GM18519 (cell line): ENCODE results near the gene STK40.

ENCODE experiments used
- ATAC-seq: cut with Tn5 transposase; IDR thresholded peaks from one replicate; pipeline ENCODE4 v1.9.1; 2021; ENCODE audit warnings: mild to moderate bottlenecking, moderate library complexity; ENCODE audit not compliant: unreplicated experiment, low FRiP score

STK40 gene

DNA sequence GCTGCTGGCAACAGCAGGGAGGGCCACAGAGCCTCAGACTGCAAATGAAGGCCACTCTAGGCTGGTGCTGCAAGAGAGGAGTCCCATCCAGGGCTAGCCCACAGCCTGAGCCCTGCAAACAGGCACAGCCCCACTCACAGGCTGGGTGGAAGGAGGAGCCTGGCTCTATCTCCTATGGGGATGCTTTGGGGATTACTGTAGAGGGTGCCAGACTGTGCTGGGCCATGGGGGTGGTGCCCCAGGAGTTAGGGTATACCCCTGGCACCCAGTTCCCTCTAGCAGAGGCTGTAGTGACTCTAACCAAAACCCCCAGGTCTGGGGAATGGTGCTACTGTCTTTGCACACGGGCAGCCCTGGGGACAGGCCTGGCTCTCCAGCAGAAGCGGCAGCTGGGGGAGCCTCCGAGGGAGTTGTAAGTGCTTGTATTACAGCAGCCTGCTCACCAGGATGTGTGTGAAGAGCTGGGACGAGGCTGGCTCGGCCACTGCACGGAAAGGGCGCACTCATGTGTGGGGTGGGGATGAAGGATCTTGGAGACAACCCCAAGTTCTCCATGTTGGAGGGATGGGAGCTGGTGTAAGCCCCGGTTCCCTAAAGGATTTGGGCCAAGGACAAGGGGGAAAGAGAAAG lies 38.9 kb downstream of the STK40 start:
- ATAC-seq = no peak

DNA sequence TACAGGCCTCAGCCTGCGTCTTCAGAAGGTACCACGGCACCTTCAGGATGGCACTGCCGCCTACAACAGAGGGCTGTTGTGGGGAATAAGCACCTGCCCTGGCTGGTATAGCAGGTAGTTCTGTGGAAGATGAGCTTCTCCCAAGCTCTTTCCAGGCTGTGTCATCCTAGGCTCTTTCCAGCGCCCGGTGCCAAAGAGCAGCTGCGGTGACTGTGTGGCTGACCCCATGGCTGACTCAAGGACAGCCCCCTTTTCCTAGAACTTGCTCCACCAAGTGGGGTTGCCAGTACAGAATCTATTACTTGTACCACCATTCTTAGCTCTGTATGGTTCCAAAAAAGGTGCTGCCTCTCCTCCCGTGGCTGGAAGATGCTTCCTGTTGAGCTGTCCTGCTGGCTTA lies 40.4 kb downstream of the STK40 start:
- ATAC-seq = no peak

- no peak for ATAC-seq
Observed at GRCh38 chr1:36344395-36344680, 41.4 kb downstream of the STK40 start.

DNA sequence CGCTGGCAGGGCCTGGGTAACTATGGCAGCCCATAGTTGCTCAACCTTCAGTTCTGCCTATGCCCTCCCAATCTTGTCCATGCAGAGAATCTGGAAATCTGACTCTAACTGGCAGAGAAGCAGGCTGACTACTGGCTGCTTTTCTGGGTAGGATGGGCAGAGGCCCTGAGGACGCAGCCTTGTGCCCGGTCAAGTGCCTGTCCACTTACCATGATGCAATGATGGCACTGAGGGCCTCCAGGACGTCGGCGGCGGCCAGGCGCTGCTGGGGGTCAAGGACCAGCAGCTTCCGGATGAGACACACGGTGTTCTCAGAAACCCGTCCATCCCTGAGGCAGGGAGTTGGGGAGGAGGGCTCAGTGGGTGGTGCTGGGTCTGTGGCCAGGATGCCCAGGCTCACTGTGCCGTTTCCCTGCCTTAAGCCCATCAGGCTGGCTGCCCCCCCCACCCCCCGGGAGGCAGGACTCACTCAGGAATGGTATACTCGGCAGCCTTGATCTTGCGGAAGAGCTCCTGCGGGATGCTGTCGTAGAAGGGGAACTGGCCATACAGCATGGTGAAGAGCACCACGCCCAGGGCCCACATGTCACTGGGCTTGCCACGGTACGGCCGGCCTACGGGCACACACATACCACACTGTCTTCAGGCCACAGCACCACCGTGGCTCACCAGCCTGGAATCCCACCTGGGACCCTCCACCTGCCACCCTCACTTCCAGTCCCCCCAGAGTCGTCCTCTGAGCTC lies 41.9 kb downstream of the STK40 start:
- no peak for ATAC-seq

- ATAC-seq = no peak
Observed at GRCh38 chr1:36342426-36343185, 43.1 kb downstream of the STK40 start.

DNA sequence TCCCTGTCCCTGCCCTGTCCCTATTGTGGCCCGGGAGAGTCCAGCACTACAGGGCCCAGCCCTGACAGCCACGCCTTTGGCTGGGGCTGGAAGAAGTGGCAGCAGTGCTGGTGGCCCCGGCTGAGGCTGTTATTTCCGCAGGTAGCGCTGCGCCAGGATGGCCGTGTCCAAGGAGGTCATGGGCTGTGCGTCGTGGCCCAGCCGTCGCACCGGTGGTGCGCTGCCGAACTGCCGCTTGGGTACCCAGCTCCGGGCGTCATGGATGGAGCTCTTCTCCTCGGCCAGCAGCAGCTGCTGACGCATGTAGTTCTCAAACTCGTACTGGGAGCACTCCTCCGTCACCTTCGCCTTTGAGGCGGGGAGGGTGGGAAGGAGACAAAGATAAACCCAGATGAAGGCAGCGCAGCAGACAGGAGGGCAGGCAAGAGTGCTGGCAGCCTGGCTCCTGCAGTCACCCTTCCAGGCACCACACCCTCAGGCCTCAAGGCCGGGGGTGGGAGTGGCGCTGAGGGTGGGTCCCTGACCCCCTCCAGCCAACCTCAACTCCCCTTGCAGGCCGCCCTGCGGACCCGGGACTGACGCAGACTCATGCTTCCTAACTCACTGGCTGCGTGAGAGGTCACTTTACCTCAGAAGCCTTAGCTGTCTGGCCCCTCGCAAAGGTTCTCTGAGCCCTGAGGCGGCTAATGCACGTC lies 44.0 kb downstream of the STK40 start:
- no peak for ATAC-seq

DNA sequence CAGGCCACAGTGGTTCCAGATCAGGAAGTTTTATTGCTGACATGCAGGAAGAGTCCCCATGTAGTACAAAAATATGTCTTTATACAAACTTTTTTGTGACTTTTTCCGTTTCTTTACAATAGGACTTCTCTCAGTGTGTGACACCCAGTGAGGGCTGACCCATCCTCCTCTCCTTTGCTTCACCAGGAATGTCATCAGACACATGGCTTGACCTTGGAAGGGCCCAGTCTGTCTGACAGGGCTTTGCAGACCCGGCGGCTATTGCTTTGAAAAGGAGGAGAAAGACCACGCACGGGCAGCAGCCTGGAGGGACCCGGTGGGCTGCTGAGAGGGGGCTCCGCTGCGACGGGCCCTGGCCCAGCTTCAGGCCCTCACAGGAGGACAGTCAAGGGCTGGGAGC lies 46.1 kb downstream of the STK40 start:
- ATAC-seq = no peak

DNA sequence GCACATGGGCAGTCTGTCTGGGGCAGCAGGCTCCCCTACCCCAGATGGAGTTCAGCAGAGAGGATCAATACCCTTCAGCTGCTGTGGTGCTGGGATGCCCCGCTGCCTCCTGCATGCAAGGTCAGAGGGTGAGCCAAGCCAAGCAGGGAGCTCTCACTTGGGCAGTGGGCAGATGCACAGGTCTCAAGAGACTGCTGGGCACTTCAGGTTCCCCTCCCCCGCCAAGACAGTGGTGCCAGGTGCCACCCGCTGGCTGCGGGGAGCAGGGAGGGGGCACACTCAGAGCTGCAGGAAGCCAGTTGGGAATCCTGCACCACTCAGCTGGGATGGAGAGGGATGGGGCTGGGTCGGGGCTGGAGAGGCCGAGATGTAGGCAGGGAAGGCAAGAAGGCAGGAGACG lies 46.5 kb downstream of the STK40 start:
- no peak for ATAC-seq

GRCh38 chr1:36337830-36338229 lies 47.9 kb downstream of the STK40 start:
- ATAC-seq = no peak

GRCh38 chr1:36330940-36331339 lies 54.8 kb downstream of the STK40 start:
- ATAC-seq = no peak

- ATAC-seq = no peak
Observed at GRCh38 chr1:36329817-36330216, 55.9 kb downstream of the STK40 start.

DNA sequence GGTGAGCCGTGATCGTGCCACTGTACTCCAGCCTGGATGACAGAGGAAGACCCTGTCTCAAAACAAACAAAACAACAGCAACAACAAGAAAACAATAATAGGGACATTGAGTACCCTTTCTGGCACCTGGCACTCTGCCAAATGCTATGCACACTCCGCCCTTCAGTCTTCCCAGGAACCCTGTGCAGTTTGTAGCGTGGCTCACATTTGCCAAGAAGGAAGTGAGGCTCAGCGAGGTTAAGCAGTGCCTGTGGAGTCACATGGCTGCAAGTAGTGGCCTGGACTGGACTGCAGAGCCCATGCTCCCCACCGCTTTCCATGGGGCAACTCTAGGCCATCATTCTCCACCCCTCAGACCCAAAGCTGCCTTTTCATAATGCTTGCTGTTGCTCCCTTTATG lies 57.0 kb downstream of the STK40 start:
- ATAC-seq = no peak

DNA sequence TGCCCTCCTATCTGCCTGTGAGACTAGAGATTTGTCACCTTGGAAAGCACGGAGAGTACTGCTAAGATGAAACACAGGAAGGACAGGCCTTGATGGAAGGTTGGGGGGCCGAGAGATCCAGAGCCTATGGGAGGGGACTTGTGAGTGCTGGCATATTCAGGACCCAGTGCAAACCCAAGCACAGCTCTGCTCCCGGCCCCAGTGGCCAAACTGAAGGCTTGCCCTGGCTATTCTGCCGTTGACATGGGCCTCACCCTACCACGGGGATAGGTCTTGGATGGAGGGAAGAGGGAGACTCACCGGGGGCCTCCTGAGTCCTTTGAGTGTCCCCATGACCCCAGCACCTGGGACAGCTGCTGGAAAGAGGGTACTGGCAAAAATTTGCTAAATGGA lies 57.6 kb downstream of the STK40 start:
- ATAC-seq = no peak

- ATAC-seq = no peak
Observed at GRCh38 chr1:36327421-36328087, 58.2 kb downstream of the STK40 start.

DNA sequence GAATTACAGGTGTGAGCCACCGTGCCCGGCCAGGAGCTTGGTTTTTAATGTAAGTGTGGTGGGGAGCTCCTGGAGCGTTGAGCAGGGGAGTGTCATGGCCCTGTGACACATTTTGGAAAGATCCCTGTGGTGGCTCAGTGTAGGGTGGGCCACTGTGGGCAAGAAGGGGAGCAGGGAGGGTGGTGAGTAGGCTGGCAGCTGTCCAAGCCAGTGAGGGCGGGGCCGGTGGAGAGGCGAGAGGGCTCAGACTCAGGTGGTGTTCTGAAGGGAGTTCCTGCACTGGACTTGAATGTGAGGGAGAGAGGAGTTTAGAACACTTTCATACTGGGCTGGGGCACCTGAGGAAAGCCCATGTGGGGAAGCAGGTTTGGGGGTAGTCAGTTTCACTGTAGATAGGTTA lies 59.2 kb downstream of the STK40 start:
- no peak for ATAC-seq

DNA sequence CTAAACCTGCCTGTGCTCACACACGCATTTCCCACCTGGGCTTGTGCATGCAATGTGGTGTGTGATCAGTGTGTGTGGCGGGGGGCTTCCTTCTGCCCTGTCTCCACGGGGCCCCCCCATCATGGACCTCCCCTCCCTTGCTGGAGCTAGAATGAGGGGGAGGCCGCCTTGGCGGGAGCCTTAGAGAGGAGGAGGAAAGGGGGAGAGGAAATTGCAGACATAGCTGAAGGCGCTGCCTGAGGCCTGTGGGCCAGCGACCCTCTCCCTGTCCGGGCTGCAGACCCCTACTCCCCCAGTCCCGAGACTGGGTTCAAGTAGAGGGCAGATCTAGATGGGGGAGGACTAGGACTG lies 61.4 kb downstream of the STK40 start:
- no peak for ATAC-seq

- ATAC-seq = no peak
Observed at GRCh38 chr1:36323636-36324352, 61.9 kb downstream of the STK40 start, which contains the start of gene EVA1B. EVA1B (minus strand) TSS chr1:36323645; CDS start chr1:36323037, 608 bp downstream.

DNA sequence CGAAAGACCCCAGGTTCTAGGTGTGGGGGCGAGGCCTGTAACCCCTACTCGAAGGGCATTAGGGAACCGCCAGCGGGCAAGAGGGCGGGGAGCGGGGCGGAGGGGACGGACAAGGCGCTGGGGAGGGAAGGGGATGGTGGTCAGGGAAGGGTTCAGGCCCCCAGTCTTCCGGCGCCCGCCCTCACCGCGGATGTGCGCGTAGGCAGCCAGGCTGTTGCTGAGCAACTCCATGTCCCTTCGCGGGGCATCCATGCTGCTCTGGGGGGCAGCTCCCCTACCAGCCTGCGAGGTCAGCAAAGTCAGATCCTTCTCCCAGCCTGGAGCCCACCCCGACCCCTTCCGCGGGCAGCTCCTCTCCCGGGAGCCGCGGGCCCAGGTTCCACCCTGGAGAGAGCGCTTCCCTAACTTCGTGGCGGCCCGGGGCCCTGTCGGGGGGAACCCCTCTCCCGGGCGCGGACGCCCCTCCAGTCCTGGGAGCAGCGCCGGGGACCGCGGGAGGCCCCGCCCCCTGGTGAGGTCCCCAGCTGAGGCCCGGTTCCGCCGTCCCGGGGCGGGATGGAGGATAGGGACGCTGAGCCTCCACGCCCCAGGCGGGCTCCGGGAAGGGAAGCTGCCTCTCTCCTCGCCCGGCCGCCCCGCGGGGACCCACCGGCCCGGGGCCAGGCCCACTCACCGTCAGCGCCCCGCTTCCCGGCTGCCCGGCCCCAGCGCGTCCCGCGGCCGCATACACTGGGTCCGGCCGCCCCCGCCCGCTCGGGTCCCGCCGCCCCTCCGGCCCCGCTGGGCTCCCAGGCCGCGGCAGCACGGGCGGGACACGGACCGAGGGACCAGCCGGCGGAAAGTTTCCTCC lies 62.7 kb downstream of the STK40 start:
- ATAC-seq = no peak
